B cell (primary cell): ENCODE measurements around the gene HCST. TPM values are rescaled to one million over a fixed set of nuclear protein-coding genes. Genes with fewer than 3 reads are reported as not detected.
A peak's percentile ranks its signal among the peaks of the same experiment; 100 is the strongest.

Experiments used
- ATAC-seq: fragments of 200-7000 bp; cut with Tn5 transposase; one replicate; pipeline ENCODE4 v1.10.0; 2021; ENCODE audit warnings: low read depth, mild to moderate bottlenecking, moderate number of reproducible peaks, moderate library complexity
- CTCF ChIA-PET: fragments of 350-600 bp; sonication (Branson Sonifier 250); formaldehyde crosslinking; loops from one replicate; lab custom pipeline; 2021; ENCODE audit warnings: antibody characterized with exemption, inconsistent platforms; lab: Charles Lee
- POLR2A ChIA-PET: fragments of 350-600 bp; sonication (Branson Sonifier 250); formaldehyde crosslinking; loops from one replicate; lab custom pipeline; 2021; ENCODE audit warnings: antibody characterized with exemption; lab: Charles Lee
- DNase-seq: peaks from one replicate; pipeline ENCODE4 v3.0.0; 2013
- H2AFZ ChIP-seq: 2 replicates; pipeline ENCODE4 v1.6.1; 2012; ENCODE audit warnings: mild to moderate bottlenecking, low read depth, low read length; ENCODE audit not compliant: insufficient read depth, poor library complexity, severe bottlenecking
- H3K27ac ChIP-seq, 2 donors: 1 replicate in 1 of 2; 2 replicates in 1 of 2; pipeline ENCODE4 v1.5.1; 2012 to 2013; ENCODE audit warnings: low read length in 2 of 2, mild to moderate bottlenecking in 2 of 2, moderate library complexity in 1 of 2
- H3K27me3 ChIP-seq, 4 experiments: fragments of 200-600 bp in 1 of 4; sonication (generic) in 1 of 4; replicated peaks in 1 of 4; 1 replicate in 2 of 4; 2 replicates in 2 of 4; pipeline versions ENCODE4 v1.6.1 to v1.7.0; 2013 to 2016; ENCODE audit warnings: low read length in 3 of 4, mild to moderate bottlenecking in 2 of 4, mixed read lengths in 1 of 4, moderate library complexity in 1 of 4; ENCODE audit not compliant: insufficient read depth in 4 of 4, control insufficient read depth in 3 of 4; ENCODE audit errors: control extremely low read depth in 1 of 4
- H3K36me3 ChIP-seq, 2 experiments: replicated peaks in 1 of 2; 1 replicate in 1 of 2; 2 replicates in 1 of 2; pipeline versions ENCODE4 v1.6.1 to v1.7.1; 2013; ENCODE audit warnings: low read length in 1 of 2; ENCODE audit not compliant: insufficient read depth in 2 of 2, control insufficient read depth in 1 of 2; ENCODE audit errors: control extremely low read depth in 1 of 2, extremely low read depth in 1 of 2
- H3K4me1 ChIP-seq, 2 donors: fragments of 200-600 bp in 1 of 2; sonication (generic) in 1 of 2; 1 replicate in 1 of 2; 2 replicates in 1 of 2; pipeline versions ENCODE4 v1.5.1 to v1.6.1; 2013 to 2017; ENCODE audit warnings: low read length in 2 of 2; ENCODE audit not compliant: control insufficient read depth in 2 of 2, insufficient read depth in 2 of 2
- H3K4me2 ChIP-seq: replicated peaks from 2 replicates; pipeline ENCODE3; 2012; ENCODE audit warnings: mild to moderate bottlenecking, low read depth, low read length; ENCODE audit not compliant: poor library complexity, severe bottlenecking
- H3K4me3 ChIP-seq, 5 experiments: fragments of 200-600 bp in 1 of 5; sonication (generic) in 1 of 5; 1 replicate in 3 of 5; 2 replicates in 2 of 5; pipeline versions ENCODE4 v1.5.1 to v1.7.0; 2011 to 2016; ENCODE audit warnings: low read length in 4 of 5, mild to moderate bottlenecking in 4 of 5, low read depth in 2 of 5, control low read depth in 1 of 5, moderate library complexity in 1 of 5; ENCODE audit not compliant: insufficient read depth in 1 of 5; ENCODE audit errors: control extremely low read depth in 1 of 5, extremely low read depth in 1 of 5
- H3K79me2 ChIP-seq: fragments of 200-600 bp; sonication (generic); one replicate; pipeline ENCODE4 v1.6.0; 2016; ENCODE audit warnings: low read length; ENCODE audit not compliant: control insufficient read depth, insufficient read depth
- H3K9ac ChIP-seq: fragments of 200-600 bp; sonication (generic); 2 replicates; pipeline ENCODE4 v1.6.1; 2017; ENCODE audit warnings: mild to moderate bottlenecking, low read length, moderate library complexity
- H3K9me3 ChIP-seq, 3 donors: one replicate each; pipeline versions ENCODE4 v1.6.1 to v1.7.1; 2013; ENCODE audit warnings: low read length in 2 of 3; ENCODE audit not compliant: control insufficient read depth in 2 of 3, insufficient read depth in 1 of 3; ENCODE audit errors: control extremely low read depth in 1 of 3
- H4K20me1 ChIP-seq: 2 replicates; pipeline ENCODE4 v1.6.0; 2012; ENCODE audit warnings: mild to moderate bottlenecking, low read length; ENCODE audit not compliant: insufficient read depth, control insufficient read depth, poor library complexity, severe bottlenecking
- H3K27ac Mint-ChIP-seq: one replicate; pipeline ENCODE4 v1.8.0; 2021; ENCODE audit warnings: mixed read lengths
- H3K27me3 Mint-ChIP-seq: one replicate; pipeline ENCODE4 v1.8.0; 2021; ENCODE audit warnings: mixed read lengths
- H3K4me1 Mint-ChIP-seq: one replicate; pipeline ENCODE4 v1.8.0; 2021; ENCODE audit warnings: mixed read lengths
- H3K4me3 Mint-ChIP-seq: one replicate; pipeline ENCODE4 v1.8.0; 2021; ENCODE audit warnings: mixed read lengths
- H3K9me3 Mint-ChIP-seq: one replicate; pipeline ENCODE4 v1.8.0; 2022; ENCODE audit warnings: mixed read lengths; ENCODE audit not compliant: insufficient read depth
- CTCF ChIP-seq: fragments of 200-600 bp; IDR thresholded peaks from one replicate; pipeline ENCODE4 v1.8.0; 2022; ENCODE audit warnings: antibody characterized with exemption, mild to moderate bottlenecking
- EZH2 ChIP-seq: IDR thresholded peaks from 2 replicates; pipeline ENCODE4 v1.6.1; 2012; ENCODE audit warnings: borderline replicate concordance, low read depth, mild to moderate bottlenecking, moderate library complexity, low read length; ENCODE audit not compliant: insufficient read depth, poor library complexity, severe bottlenecking
- WGBS: methylation state at CpG from one replicate; pipeline ENCODE4 v1.1.5; 2013; ENCODE audit warnings: missing lambda C conversion rate; ENCODE audit not compliant: insufficient coverage; 5-methylcytosine and 5-hydroxymethylcytosine counted together
- intact Hi-C: fragments of 100-400 bp; cut with micrococcal nuclease; formaldehyde crosslinking; loops from one replicate; pipeline ENCODE4 v1.10.0; 2022
- polyA plus RNA-seq: library from polyadenylated mRNA; depleted of rRNA; stranded (reverse); fragments of >200 nt; gene quantifications from 2 replicates; pipeline ENCODE4 v1.2.3, GENCODE V29; 2012
- total RNA-seq, 2 donors: library from RNA; stranded (reverse); fragments of 120-200 nt in 1 of 2; gene quantifications; 1 replicate in 1 of 2; 2 replicates in 1 of 2; pipeline versions ENCODE4 v1.2.3 to v1.2.4, GENCODE V29; 2013 to 2022

Gene HCST
- total and polyA plus RNA-seq, 2 donors (not counting 1 experiment from before 2014, with no cell fraction given): 4.8 to 40.6 TPM

DNA sequence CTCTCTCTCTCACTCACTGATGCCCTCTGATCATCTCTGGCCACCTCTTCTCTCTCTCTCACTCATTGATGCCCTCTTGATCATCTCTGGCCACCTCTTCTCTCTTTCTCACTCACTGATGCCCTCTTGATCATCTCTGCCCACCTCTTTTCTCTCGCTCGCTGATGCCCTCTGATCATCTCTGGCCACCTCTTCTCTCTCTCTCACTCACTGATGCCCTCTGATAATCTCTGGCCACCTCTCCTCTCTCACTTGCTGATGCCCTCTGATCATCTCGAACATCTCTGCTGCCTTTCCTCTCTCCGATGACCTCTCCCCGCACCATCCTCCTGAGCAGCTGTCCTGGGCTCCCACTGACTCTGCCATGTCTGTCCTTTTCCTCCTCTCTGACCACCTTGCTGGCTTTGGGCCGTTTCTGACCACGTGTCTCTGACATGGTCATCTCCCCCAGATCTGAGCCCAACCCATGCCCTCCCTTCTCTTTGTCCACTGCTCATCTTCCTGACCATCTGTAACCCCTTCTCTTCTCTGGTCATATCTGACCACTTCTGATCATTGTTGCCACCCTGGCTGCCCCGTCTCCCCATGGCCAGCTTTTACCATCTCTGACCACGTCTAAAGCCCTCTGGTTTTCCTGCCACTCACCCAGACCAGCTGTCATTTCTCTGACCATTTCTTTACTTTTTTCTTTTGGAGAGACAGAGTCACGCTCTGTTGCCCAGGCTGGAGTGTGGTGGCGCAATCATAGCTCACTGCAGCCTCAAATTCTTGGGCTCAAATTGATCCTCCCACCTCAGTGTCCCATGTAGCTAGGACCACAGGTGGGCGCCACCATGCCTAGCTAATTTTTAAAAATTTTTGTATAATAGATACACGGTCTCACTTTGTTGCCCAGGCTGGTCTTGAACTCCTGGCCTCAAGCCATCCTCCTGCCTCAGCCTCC is 36.2 kb downstream of the HCST start:
- Histone ChIP-seq H3K4me2 (peak overlapping the region; percentile 22), H3K27ac (no peak overlapping the region), H3K4me3 (no peak overlapping the region), H4K20me1 (no peaks in the 10 kb centered on the region), H3K27me3 (peaks cover 0 to 16% (median 3%) of the 10 kb centered on the region in 4 experiments), H3K36me3 (no peaks in the 10 kb centered on the region), H3K9ac (no peak overlapping the region), H3K4me1 (peaks cover 16 to 19% of the 10 kb centered on the region in 2 donors), H3K79me2 (no peaks in the 10 kb centered on the region), H3K9me3 (no peaks in the 10 kb centered on the region), H2AFZ (no peak overlapping the region)
- peak overlapping the region; percentile 52 for H3K4me3 Mint-ChIP-seq
- ChIA-PET POLR2A (no interaction called here), CTCF (interaction anchor here (1.9 kb wide), 1 partner anchor 57 kb away, joined by 7 read pairs; no protein-coding TSS in a partner anchor)
- peaks cover 22% of the 10 kb centered on the region for H3K27me3 Mint-ChIP-seq
- intact Hi-C loops: no loop called here
- TF ChIP-seq CTCF (no peak), EZH2 (no peak)
- no peak for ATAC-seq
- 91% methylated on average over 12 of the region's 13 CpGs for whole genome bisulfite sequencing
- no peak overlapping the region for H3K27ac Mint-ChIP-seq
- H3K9me3 Mint-ChIP-seq: no peaks in the 10 kb centered on the region
- no peak for DNase-seq
- peaks cover 22% of the 10 kb centered on the region for H3K4me1 Mint-ChIP-seq
